Neural crest cell (in vitro differentiated cells): ENCODE results near the gene RNH1. TPM values are rescaled to one million over a fixed set of nuclear protein-coding genes. Genes with fewer than 3 reads are reported as not detected.

ENCODE experiments used
- DNase-seq: peaks from one replicate; pipeline ENCODE4 v3.0.0; 2021; ENCODE audit warnings: low read depth, mixed read lengths, low spot score
- H3K27ac Mint-ChIP-seq: one replicate; pipeline ENCODE4 v1.8.0; 2021; ENCODE audit warnings: mild to moderate bottlenecking, mixed read lengths; ENCODE audit not compliant: unreplicated experiment
- H3K27me3 Mint-ChIP-seq: 2 replicates; pipeline ENCODE4 v1.8.0; 2021; ENCODE audit warnings: low read depth, mild to moderate bottlenecking, mixed read lengths
- H3K36me3 Mint-ChIP-seq: 2 replicates; pipeline ENCODE4 v1.8.0; 2021; ENCODE audit warnings: low read depth, mild to moderate bottlenecking, mixed read lengths
- H3K4me1 Mint-ChIP-seq: 2 replicates; pipeline ENCODE4 v1.8.0; 2021; ENCODE audit warnings: mixed read lengths
- H3K4me3 Mint-ChIP-seq: one replicate; pipeline ENCODE4 v1.8.0; 2021; ENCODE audit warnings: mild to moderate bottlenecking, mixed read lengths
- H3K9me3 Mint-ChIP-seq: 2 replicates; pipeline ENCODE4 v1.8.0; 2021; ENCODE audit warnings: mixed read lengths
- CTCF ChIP-seq: fragments of 200-600 bp; sonication (generic); conservative IDR thresholded peaks from 2 replicates; pipeline ENCODE4 v1.5.0; 2021; ENCODE audit warnings: antibody characterized with exemption, mild to moderate bottlenecking
- total RNA-seq: library from RNA; stranded (reverse); gene quantifications from 2 replicates; pipeline ENCODE4 v1.2.1, GENCODE V29; 2021

Gene RNH1
- total RNA-seq, 1 donor from 2014 or later, result 71.1 TPM

- no peak overlapping the region for H3K27ac Mint-ChIP-seq
- H3K9me3 Mint-ChIP-seq, result no peaks in the 10 kb centered on the region
- no peaks in the 10 kb centered on the region for H3K36me3 Mint-ChIP-seq
Observed at GRCh38 chr11:465896-466530, 41.0 kb downstream of the RNH1 start.

GRCh38 chr11:464316-464715, 42.7 kb downstream of the RNH1 start:
- Mint-ChIP-seq H3K4me1 (peaks cover 8% of the 10 kb centered on the region), H3K9me3 (no peaks in the 10 kb centered on the region), H3K4me3 (no peak overlapping the region), H3K36me3 (no peaks in the 10 kb centered on the region), H3K27me3 (no peaks in the 10 kb centered on the region), H3K27ac (no peak overlapping the region)
- no peak for DNase-seq
- TF ChIP-seq CTCF, result no peak

More at GRCh38 chr11:465896-466530, 41.0 kb downstream of the RNH1 start:
- TF ChIP-seq CTCF, result no peak
- Mint-ChIP-seq H3K4me1 (peaks cover 15% of the 10 kb centered on the region), H3K27me3 (no peaks in the 10 kb centered on the region), H3K4me3 (no peak overlapping the region)
- no peak for DNase-seq

- Mint-ChIP-seq H3K27ac (no peak overlapping the region), H3K4me3 (no peak overlapping the region)
Observed at GRCh38 chr11:462107-462890, 44.7 kb downstream of the RNH1 start.

GRCh38 chr11:461626-462025, 45.4 kb downstream of the RNH1 start:
- DNase-seq, result no peak
- no peak for TF ChIP-seq CTCF
- Mint-ChIP-seq H3K9me3 (no peaks in the 10 kb centered on the region), H3K4me3 (no peak overlapping the region), H3K27ac (peak overlapping the region; percentile 84), H3K4me1 (no peaks in the 10 kb centered on the region), H3K36me3 (no peaks in the 10 kb centered on the region), H3K27me3 (no peaks in the 10 kb centered on the region)

More at GRCh38 chr11:462107-462890, 44.7 kb downstream of the RNH1 start:
- no peaks in the 10 kb centered on the region for H3K27me3 Mint-ChIP-seq
- DNase-seq, result no peak
- no peak for TF ChIP-seq CTCF
- no peaks in the 10 kb centered on the region for H3K4me1 Mint-ChIP-seq
- H3K36me3 Mint-ChIP-seq, result no peaks in the 10 kb centered on the region
- H3K9me3 Mint-ChIP-seq, result no peaks in the 10 kb centered on the region

GRCh38 chr11:460331-461199, 46.5 kb downstream of the RNH1 start:
- no peaks in the 10 kb centered on the region for H3K36me3 Mint-ChIP-seq
- no peaks in the 10 kb centered on the region for H3K9me3 Mint-ChIP-seq
- no peak overlapping the region for H3K4me3 Mint-ChIP-seq
- no peak for TF ChIP-seq CTCF
- no peaks in the 10 kb centered on the region for H3K27me3 Mint-ChIP-seq
- H3K27ac Mint-ChIP-seq, result no peak overlapping the region
- no peaks in the 10 kb centered on the region for H3K4me1 Mint-ChIP-seq
- no peak for DNase-seq
